Measurements from ENCODE around the gene TIMM13. TPM values are rescaled to one million over a fixed set of nuclear protein-coding genes. Genes with fewer than 3 reads are reported as not detected.

The TIMM13 gene
- total and polyA plus RNA-seq, 9 of the 15 experiments (the other 6 are each of a cell fraction or from before 2014, with no cell fraction given), result 17.6 to 215 (median 71.8) TPM

- H3K9ac ChIP-seq (ENCODE audit: insufficient read depth in 1 of 2, low read depth in 2 of 2, low read length in 2 of 2), result peak overlapping the region in 1 of 2 experiments; percentile 87; a peak in 2 of 4 replicates
- ChIA-PET CTCF (ENCODE audit: low intra/inter-chr PET ratio) (interaction anchor here (2.2 to 2.9 kb wide), 3 partner anchors 104 to 162 kb away, joined by 11 to 47 read pairs (median 30); no protein-coding TSS in a partner anchor), POLR2A (interaction anchor here (0.6 to 3.5 kb wide), 47 partner anchors 8 to 676 kb away, joined by 3 to 26 read pairs (median 6); partner anchors contain the start of genes LMNB2 and TIMM13)
- H3K4me3 ChIP-seq, result peak overlapping the region; percentile 49
- ATAC-seq (peak; percentile 51), FAIRE-seq (peak; percentile 6), DNase-seq (ENCODE audit: extremely low read depth in 1 of 4, low spot score in 3 of 4) (peak; percentile 43 to 63 (median 54))
- in situ Hi-C loops (cut with MboI), result no loop called here
- peak overlapping the region; percentile 85 for H2AFZ ChIP-seq (ENCODE audit: low read depth, low read length)
- H3K27ac ChIP-seq (ENCODE audit: extremely low read depth, low read depth, low read length), result peak overlapping the region; percentile 25; the same call in 1 of the 3 replicates
- H3K9me3 ChIP-seq (replicated peaks; ENCODE audit: control insufficient read depth, insufficient read depth, low read depth, low read length), result no peaks in the 10 kb centered on the region
- no TSS peak for BruUV-seq (replicated peaks)
- H3K4me2 ChIP-seq (ENCODE audit: insufficient read depth, low read length), result peak overlapping the region; percentile 70
- intact Hi-C loops (cut with micrococcal nuclease), result no loop called here
- peaks cover 0 to 7% of the 10 kb centered on the region in 2 experiments; a peak in 2 of 5 replicates for H3K27me3 ChIP-seq (ENCODE audit: control insufficient read depth in 2 of 2, insufficient read depth in 2 of 2, low read length in 2 of 2)
- peaks cover 2 to 46% of the 10 kb centered on the region in 2 experiments; a peak in 4 of 5 replicates for H3K4me1 ChIP-seq (replicated peaks in 1 of 2; ENCODE audit: control insufficient read depth in 2 of 2, insufficient read depth in 2 of 2, low read length in 2 of 2)
- no peaks in the 10 kb centered on the region for H3K9me1 ChIP-seq (ENCODE audit: control insufficient read depth, insufficient read depth, low read length)
- H3K79me2 ChIP-seq (ENCODE audit: control insufficient read depth, insufficient read depth, low read length), result no peaks in the 10 kb centered on the region
- 2% methylated on average over 42 of the region's 45 CpGs for WGBS (ENCODE audit: insufficient coverage, low coverage, missing lambda C conversion rate)
- H3K36me3 ChIP-seq (ENCODE audit: control insufficient read depth, insufficient read depth, low read length), result no peaks in the 10 kb centered on the region
- no peaks in the 10 kb centered on the region for H4K20me1 ChIP-seq (replicated peaks; ENCODE audit: control insufficient read depth, insufficient read depth, low read length)
- TF ChIP-seq UBTF (IDR thresholded peaks at IDR 0.05; ENCODE audit: borderline replicate concordance in 1 of 2, low read depth in 2 of 2, low read length in 2 of 2) (0 out of 4 replicates have a peak, but pooled peaks of 1 of the 2 experiments have one; percentile 45), ZBTB5 (IDR thresholded peaks at IDR 0.05) (no peak), MNT (conservative IDR thresholded peaks at IDR 0.05) (peak; percentile 42 to 60), RNF2 (IDR thresholded peaks at IDR 0.05) (no peak), CBFA2T3 (IDR thresholded peaks at IDR 0.05) (no peak), TGIF2 (CRISPR knock-in tag; IDR thresholded peaks at IDR 0.05) (no peak), GABPA (tag; conservative IDR thresholded peaks at IDR 0.05; ENCODE audit: low read depth) (no peak; the same call in 1 of the 2 replicates), ARID4B (CRISPR knock-in tag; IDR thresholded peaks at IDR 0.05) (no peak), DPF2 (IDR thresholded peaks at IDR 0.05) (no peak), ZNF239 (CRISPR knock-in tag; IDR thresholded peaks at IDR 0.05) (no peak)
These were observed 47.8 kb upstream of the TIMM13 start for GRCh38 chr19:2475018-2475701.

Data from K562 (cell line).